Loucy (cell line): ENCODE results near the gene GARIN5B.

ENCODE experiments used
- H2AFZ ChIP-seq: fragments of 200-600 bp; sonication (generic); 2 replicates; pipeline ENCODE4 v1.6.0; 2016; ENCODE audit warnings: antibody characterized with exemption, mild to moderate bottlenecking, low read length, moderate library complexity
- H3F3A ChIP-seq: fragments of 200-600 bp; 2 replicates; pipeline ENCODE4 v1.6.0; 2016; ENCODE audit warnings: antibody characterized with exemption, low read depth, mild to moderate bottlenecking
- H3K27me3 ChIP-seq: fragments of 200-600 bp; sonication (generic); 2 replicates; pipeline ENCODE4 v1.6.1; 2014; ENCODE audit warnings: low read length, mild to moderate bottlenecking; ENCODE audit not compliant: insufficient read depth, poor library complexity, severe bottlenecking
- H3K36me3 ChIP-seq: fragments of 200-600 bp; sonication (generic); 2 replicates; pipeline ENCODE4 v1.6.1; 2016; ENCODE audit warnings: low read length; ENCODE audit not compliant: insufficient read depth
- H3K4me1 ChIP-seq: fragments of 200-600 bp; sonication (generic); 2 replicates; pipeline ENCODE4 v1.5.1; 2014; ENCODE audit warnings: low read length, mild to moderate bottlenecking; ENCODE audit not compliant: insufficient read depth, poor library complexity, severe bottlenecking
- H3K4me2 ChIP-seq: fragments of 200-600 bp; sonication (generic); 2 replicates; pipeline ENCODE4 v1.6.0; 2014; ENCODE audit warnings: antibody characterized with exemption, low read length, low read depth, mild to moderate bottlenecking; ENCODE audit not compliant: poor library complexity, severe bottlenecking
- H3K4me3 ChIP-seq: fragments of 200-600 bp; sonication (generic); 2 replicates; pipeline ENCODE4 v1.5.1; 2014; ENCODE audit warnings: low read length, mild to moderate bottlenecking, mixed read lengths; ENCODE audit not compliant: poor library complexity, severe bottlenecking
- H3K79me2 ChIP-seq: fragments of 200-600 bp; sonication (generic); 2 replicates; pipeline ENCODE4 v1.6.1; 2014; ENCODE audit warnings: low read length; ENCODE audit not compliant: insufficient read depth
- H3K9ac ChIP-seq: fragments of 200-600 bp; sonication (generic); 2 replicates; pipeline ENCODE4 v1.6.0; 2014; ENCODE audit warnings: mild to moderate bottlenecking, low read depth, low read length, moderate library complexity; ENCODE audit not compliant: poor library complexity, severe bottlenecking
- H3K9me2 ChIP-seq: fragments of 200-600 bp; sonication (generic); replicated peaks from 2 replicates; pipeline ENCODE4 v1.6.1; 2016; ENCODE audit warnings: low read depth, low read length, mixed read lengths
- H3K9me3 ChIP-seq: fragments of 200-600 bp; sonication (generic); 2 replicates; pipeline ENCODE4 v1.6.1; 2014; ENCODE audit warnings: mild to moderate bottlenecking, antibody characterized with exemption, low read length, low read depth; ENCODE audit not compliant: insufficient read depth
- H4K20me1 ChIP-seq: fragments of 200-600 bp; sonication (generic); 2 replicates; pipeline ENCODE4 v1.6.0; 2014; ENCODE audit warnings: antibody characterized with exemption, low read length, mild to moderate bottlenecking; ENCODE audit not compliant: insufficient read depth, poor library complexity, severe bottlenecking
- EZH2phosphoT487 ChIP-seq: fragments of 200-600 bp; IDR thresholded peaks from 2 replicates; pipeline ENCODE4 v1.6.1; 2018; ENCODE audit warnings: antibody characterized with exemption, mild to moderate bottlenecking, moderate library complexity, borderline replicate concordance
- TF ChIP-seq, protein P1 (sequence below): fragments of 200-600 bp; sonication (generic); conservative IDR thresholded peaks from 2 replicates; pipeline ENCODE4 v1.5.1; 2014; ENCODE audit warnings: mild to moderate bottlenecking, antibody characterized with exemption, low read length

GARIN5B gene

GRCh38 chr19:55352549-55353145 lies 10.4 kb downstream of the GARIN5B start:
- no peaks in the 10 kb centered on the region for H4K20me1 ChIP-seq
- H3K4me3 ChIP-seq: no peak overlapping the region
- no peak for TF ChIP-seq EZH2phosphoT487
- TF ChIP-seq, protein P1, sequence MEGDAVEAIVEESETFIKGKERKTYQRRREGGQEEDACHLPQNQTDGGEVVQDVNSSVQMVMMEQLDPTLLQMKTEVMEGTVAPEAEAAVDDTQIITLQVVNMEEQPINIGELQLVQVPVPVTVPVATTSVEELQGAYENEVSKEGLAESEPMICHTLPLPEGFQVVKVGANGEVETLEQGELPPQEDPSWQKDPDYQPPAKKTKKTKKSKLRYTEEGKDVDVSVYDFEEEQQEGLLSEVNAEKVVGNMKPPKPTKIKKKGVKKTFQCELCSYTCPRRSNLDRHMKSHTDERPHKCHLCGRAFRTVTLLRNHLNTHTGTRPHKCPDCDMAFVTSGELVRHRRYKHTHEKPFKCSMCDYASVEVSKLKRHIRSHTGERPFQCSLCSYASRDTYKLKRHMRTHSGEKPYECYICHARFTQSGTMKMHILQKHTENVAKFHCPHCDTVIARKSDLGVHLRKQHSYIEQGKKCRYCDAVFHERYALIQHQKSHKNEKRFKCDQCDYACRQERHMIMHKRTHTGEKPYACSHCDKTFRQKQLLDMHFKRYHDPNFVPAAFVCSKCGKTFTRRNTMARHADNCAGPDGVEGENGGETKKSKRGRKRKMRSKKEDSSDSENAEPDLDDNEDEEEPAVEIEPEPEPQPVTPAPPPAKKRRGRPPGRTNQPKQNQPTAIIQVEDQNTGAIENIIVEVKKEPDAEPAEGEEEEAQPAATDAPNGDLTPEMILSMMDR: no peak
- no peaks in the 10 kb centered on the region for H3K4me1 ChIP-seq
- H3K9me2 ChIP-seq: no peaks in the 10 kb centered on the region
- H3K9me3 ChIP-seq: no peaks in the 10 kb centered on the region
- no peaks in the 10 kb centered on the region for H3K79me2 ChIP-seq
- no peaks in the 10 kb centered on the region for H3K36me3 ChIP-seq
- no peak overlapping the region for H2AFZ ChIP-seq
- no peaks in the 10 kb centered on the region for H3K27me3 ChIP-seq
- no peaks in the 10 kb centered on the region for H3F3A ChIP-seq
- no peak overlapping the region for H3K9ac ChIP-seq
- no peak overlapping the region for H3K4me2 ChIP-seq

GRCh38 chr19:55352040-55352439 lies 11.0 kb downstream of the GARIN5B start:
- H3K4me2 ChIP-seq: no peak overlapping the region
- H3K36me3 ChIP-seq: no peaks in the 10 kb centered on the region
- H3K4me3 ChIP-seq: no peak overlapping the region
- no peaks in the 10 kb centered on the region for H3K9me2 ChIP-seq
- no peak overlapping the region for H2AFZ ChIP-seq
- H3K27me3 ChIP-seq: no peaks in the 10 kb centered on the region
- H3F3A ChIP-seq: no peaks in the 10 kb centered on the region
- H3K4me1 ChIP-seq: no peaks in the 10 kb centered on the region
- no peaks in the 10 kb centered on the region for H4K20me1 ChIP-seq
- H3K79me2 ChIP-seq: no peaks in the 10 kb centered on the region
- H3K9ac ChIP-seq: no peak overlapping the region
- no peaks in the 10 kb centered on the region for H3K9me3 ChIP-seq
- TF ChIP-seq EZH2phosphoT487: no peak
- TF ChIP-seq, protein P1: no peak

DNA sequence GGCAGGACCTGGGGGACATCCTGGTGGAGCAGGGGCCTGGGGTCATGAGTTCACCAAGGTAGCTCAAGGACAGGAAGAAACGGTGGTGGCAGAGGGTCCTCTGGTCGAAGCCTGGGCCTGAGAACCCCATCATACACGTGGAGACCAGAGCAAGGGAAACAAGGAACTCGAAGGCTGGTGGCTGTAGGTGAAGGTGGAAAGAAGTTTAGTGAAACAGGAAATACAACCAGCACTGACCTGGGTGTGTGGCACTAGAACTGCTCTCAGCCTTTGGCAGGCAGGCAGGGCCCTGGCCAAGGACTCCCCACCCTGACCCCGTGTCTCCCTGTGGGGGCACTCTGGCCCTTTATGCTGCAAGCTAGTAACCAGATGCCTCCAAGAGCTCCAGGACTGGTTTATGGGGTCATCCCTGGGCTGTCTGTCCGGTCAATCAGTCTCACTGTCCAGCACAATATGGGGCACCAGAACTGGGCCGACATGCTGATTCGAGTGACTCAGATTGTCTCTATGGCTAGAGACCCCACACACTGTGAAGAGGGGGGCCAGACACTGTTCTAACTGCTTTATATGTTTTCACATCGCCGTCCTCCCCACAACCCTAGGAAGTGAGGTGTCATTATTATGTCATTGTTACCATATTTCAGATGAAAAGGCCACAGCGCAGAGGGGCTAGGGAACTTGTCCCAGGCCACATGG lies 12.3 kb downstream of the GARIN5B start:
- Histone ChIP-seq H3K4me1 (no peaks in the 10 kb centered on the region), H3K4me2 (no peak overlapping the region), H3F3A (no peaks in the 10 kb centered on the region), H3K9ac (no peak overlapping the region), H3K9me2 (no peaks in the 10 kb centered on the region), H3K79me2 (no peaks in the 10 kb centered on the region), H4K20me1 (no peaks in the 10 kb centered on the region), H3K9me3 (no peaks in the 10 kb centered on the region), H2AFZ (no peak overlapping the region), H3K36me3 (no peaks in the 10 kb centered on the region), H3K4me3 (no peak overlapping the region), H3K27me3 (no peaks in the 10 kb centered on the region)
- no peak for TF ChIP-seq EZH2phosphoT487
- TF ChIP-seq, protein P1: no peak
